Lung (tissue), 12 donors: Measurements from ENCODE around the gene HAUS6. TPM values are rescaled to one million over a fixed set of nuclear protein-coding genes. Genes with fewer than 3 reads are reported as not detected.
"Not testable (repeated sequence)": the region's sequence is repeated elsewhere in the genome, so short reads cannot be mapped to it uniquely, and the experiment has no call there.

Experiments
- ATAC-seq: fragments of 200-7000 bp; cut with Tn5 transposase; one replicate; pipeline ENCODE4 v1.9.1; 2020; ENCODE audit warnings: moderate number of reproducible peaks; ENCODE audit not compliant: insufficient read depth, low FRiP score
- DNase-seq, 3 donors: peaks; one replicate each; pipeline ENCODE4 v3.0.0-alpha.2; 2013 to 2017
- H3K27ac ChIP-seq, 2 donors: one replicate each; pipeline ENCODE4 v1.5.1; 2013; ENCODE audit warnings: mild to moderate bottlenecking in 2 of 2, moderate library complexity in 2 of 2, control low read depth in 1 of 2, inconsistent platforms in 1 of 2, low read depth in 1 of 2, low read length in 1 of 2
- H3K27me3 ChIP-seq, 3 donors: one replicate each; pipeline ENCODE4 v1.5.1; 2013; ENCODE audit warnings: low read length in 2 of 3; ENCODE audit not compliant: control insufficient read depth in 3 of 3, insufficient read depth in 3 of 3
- H3K36me3 ChIP-seq, 4 donors: one replicate each; pipeline ENCODE4 v1.5.1; 2013; ENCODE audit warnings: low read length in 4 of 4, mild to moderate bottlenecking in 1 of 4, moderate library complexity in 1 of 4; ENCODE audit not compliant: control insufficient read depth in 4 of 4, insufficient read depth in 4 of 4
- H3K4me1 ChIP-seq, 5 donors: one replicate each; pipeline ENCODE4 v1.5.1; 2013; ENCODE audit warnings: low read length in 5 of 5, mild to moderate bottlenecking in 2 of 5, moderate library complexity in 1 of 5; ENCODE audit not compliant: control insufficient read depth in 5 of 5, insufficient read depth in 5 of 5
- H3K4me3 ChIP-seq: one replicate; pipeline ENCODE4 v1.5.1; 2013; ENCODE audit warnings: mild to moderate bottlenecking, control low read depth, moderate library complexity
- H3K9ac ChIP-seq, 2 donors: one replicate each; pipeline ENCODE4 v1.5.1; 2013; ENCODE audit warnings: low read length in 2 of 2, control low read depth in 1 of 2; ENCODE audit not compliant: insufficient read depth in 1 of 2
- H3K9me3 ChIP-seq, 4 donors: one replicate each; pipeline ENCODE4 v1.5.1; 2013; ENCODE audit warnings: low read length in 3 of 4, mild to moderate bottlenecking in 1 of 4, moderate library complexity in 1 of 4; ENCODE audit not compliant: control insufficient read depth in 4 of 4, insufficient read depth in 3 of 4
- CTCF ChIP-seq: IDR thresholded peaks from 2 replicates; pipeline ENCODE4 v1.5.1; 2012; ENCODE audit warnings: mild to moderate bottlenecking; ENCODE audit errors: control extremely low read depth, extremely low read depth
- WGBS, 2 donors: extraction: QIAGEN DNeasy Blood & Tissue Kit; methylation state at CpG; one replicate each; pipeline ENCODE4 v1.1.7; 2013; 5-methylcytosine and 5-hydroxymethylcytosine counted together
- polyA plus RNA-seq, 2 donors: library from polyadenylated mRNA; stranded (reverse); fragments of 200-250 nt; gene quantifications; one replicate each; pipeline ENCODE4 v1.2.1, GENCODE V29; 2013
- total RNA-seq, 2 donors: library from RNA; depleted of rRNA in 1 of 2; stranded (reverse); fragments of >200 nt in 1 of 2; gene quantifications; one replicate each; pipeline ENCODE4 v1.2.1, GENCODE V29; 2014 to 2021
- donor health status: control.
- donor health status: control.
- donor health status: Bipolar disorder and iron deficiency.
- donor health status: healthy.
- donor health status: DM: yes; HTN: yes; CAD: no.

HAUS6 gene
- total and polyA plus RNA-seq, 4 donors, result 3.6 to 13.1 (median 5.7) TPM

- H3K4me3 ChIP-seq, result no peak overlapping the region
- 92 to 98% methylated on average over 2 of the region's 2 CpGs for WGBS, 2 donors
- H3K9ac ChIP-seq, result no peak overlapping the region
- no peak for TF ChIP-seq CTCF
- no peaks in the 10 kb centered on the region for H3K27me3 ChIP-seq
- DNase-seq (no peak), ATAC-seq (no peak)
- peaks cover 0 to 3% (median 2%) of the 10 kb centered on the region in 5 donors for H3K4me1 ChIP-seq
- H3K27ac ChIP-seq, result no peak overlapping the region
- H3K36me3 ChIP-seq, result no peaks in the 10 kb centered on the region
- peaks cover 0 to 2% (median 0%) of the 10 kb centered on the region in 4 donors for H3K9me3 ChIP-seq
Measured at GRCh38 chr9:19022206-19022605, 80.5 kb downstream of the HAUS6 start.

- not testable (repeated sequence) for H3K9me3 ChIP-seq, ATAC-seq
Measured at GRCh38 chr9:19021649-19022048, 81.1 kb downstream of the HAUS6 start.

GRCh38 chr9:19020886-19021455 is 81.7 kb downstream of the HAUS6 start:
- TF ChIP-seq CTCF, result no peak
- 42 to 73% methylated on average over 3 of the region's 3 CpGs for WGBS, 2 donors
- Histone ChIP-seq H3K27ac (no peak overlapping the region), H3K36me3 (no peaks in the 10 kb centered on the region), H3K4me1 (peaks cover 0 to 3% (median 2%) of the 10 kb centered on the region in 5 donors), H3K9ac (no peak overlapping the region), H3K27me3 (no peaks in the 10 kb centered on the region), H3K4me3 (no peak overlapping the region), H3K9me3 (peaks cover 0 to 2% (median 0%) of the 10 kb centered on the region in 4 donors)
- no peak for DNase-seq
- ATAC-seq, result no peak

More at GRCh38 chr9:19021649-19022048, 81.1 kb downstream of the HAUS6 start:
- DNase-seq, H3K27me3 ChIP-seq, H3K9ac ChIP-seq, H3K4me3 ChIP-seq, H3K36me3 ChIP-seq, H3K27ac ChIP-seq, H3K4me1 ChIP-seq: not testable (repeated sequence)
- 96 to 97% methylated on average over 2 of the region's 2 CpGs for WGBS, 2 donors

- Histone ChIP-seq H3K4me3 (no peak overlapping the region), H3K4me1 (peaks cover 0 to 4% (median 1%) of the 10 kb centered on the region in 5 donors), H3K27me3 (no peaks in the 10 kb centered on the region), H3K9ac (no peak overlapping the region), H3K36me3 (no peaks in the 10 kb centered on the region), H3K9me3 (no peaks in the 10 kb centered on the region), H3K27ac (no peak overlapping the region)
- no peak for TF ChIP-seq CTCF
- WGBS, 2 donors, result 26 to 40% methylated on average over 4 of the region's 4 CpGs
- DNase-seq (no peak), ATAC-seq (no peak)
Measured at GRCh38 chr9:19018201-19018600, 84.5 kb downstream of the HAUS6 start.
